Natural killer cell (primary cell): Measurements from ENCODE around the gene KRT27. TPM values are rescaled to one million over a fixed set of nuclear protein-coding genes. Genes with fewer than 3 reads are reported as not detected.

ENCODE experiments used
- ATAC-seq, 3 donors: fragments of 150-1000 bp in 2 of 3; fragments of 200-7000 bp in 1 of 3; cut with Tn5 transposase; 1 replicate in 1 of 3; 2 replicates in 2 of 3; pipeline ENCODE4 v1.10.0; 2021; ENCODE audit warnings: mild to moderate bottlenecking in 2 of 3, moderate library complexity in 2 of 3
- DNase-seq, 2 donors: peaks; one replicate each; pipeline versions ENCODE4 v3.0.0 to v3.0.0-alpha.2; 2013 to 2021; ENCODE audit warnings: mixed read lengths in 1 of 2
- H3K27ac ChIP-seq: one replicate; pipeline ENCODE4 v1.5.1; 2013; ENCODE audit warnings: mild to moderate bottlenecking, low read length
- H3K27me3 ChIP-seq: one replicate; pipeline ENCODE4 v1.6.1; 2013; ENCODE audit warnings: low read length; ENCODE audit not compliant: control insufficient read depth, insufficient read depth
- H3K36me3 ChIP-seq: one replicate; pipeline ENCODE4 v1.6.1; 2013; ENCODE audit warnings: low read length; ENCODE audit not compliant: control insufficient read depth, insufficient read depth
- H3K4me1 ChIP-seq: one replicate; pipeline ENCODE4 v1.6.1; 2013; ENCODE audit warnings: low read length; ENCODE audit not compliant: control insufficient read depth, insufficient read depth
- H3K4me3 ChIP-seq: one replicate; pipeline ENCODE4 v1.5.1; 2013; ENCODE audit warnings: low read length
- H3K9me3 ChIP-seq: one replicate; pipeline ENCODE4 v1.6.1; 2013; ENCODE audit warnings: low read length; ENCODE audit not compliant: control insufficient read depth, insufficient read depth
- H3K27ac Mint-ChIP-seq, 2 donors: one replicate each; pipeline ENCODE4 v1.8.0; 2022; ENCODE audit warnings: mild to moderate bottlenecking in 2 of 2, mixed read lengths in 2 of 2, moderate library complexity in 1 of 2
- H3K27me3 Mint-ChIP-seq, 2 donors: one replicate each; pipeline ENCODE4 v1.8.0; 2022; ENCODE audit warnings: low read depth in 2 of 2, mixed read lengths in 2 of 2
- H3K36me3 Mint-ChIP-seq: one replicate; pipeline ENCODE4 v1.8.0; 2022; ENCODE audit warnings: mixed read lengths
- H3K4me1 Mint-ChIP-seq, 2 donors: one replicate each; pipeline ENCODE4 v1.8.0; 2022; ENCODE audit warnings: mixed read lengths in 2 of 2
- H3K4me3 Mint-ChIP-seq: one replicate; pipeline ENCODE4 v1.8.0; 2022; ENCODE audit warnings: mild to moderate bottlenecking, moderate library complexity, mixed read lengths
- H3K9me3 Mint-ChIP-seq, 2 donors: one replicate each; pipeline ENCODE4 v1.8.0; 2022; ENCODE audit warnings: mixed read lengths in 2 of 2
- WGBS: methylation state at CpG from one replicate; pipeline ENCODE4 v1.1.7; 2013; ENCODE audit warnings: missing lambda C conversion rate; ENCODE audit not compliant: insufficient coverage; 5-methylcytosine and 5-hydroxymethylcytosine counted together
- intact Hi-C: fragments of 100-400 bp; cut with micrococcal nuclease; formaldehyde crosslinking; loops from one replicate; pipeline ENCODE4 v1.14.2; 2022
- total RNA-seq, 4 donors: library from RNA; stranded (reverse); fragments of 120-200 nt in 1 of 4; gene quantifications; one replicate each; pipeline versions ENCODE4 v1.2.3 to v1.2.4, GENCODE V29; 2013 to 2022
- TF ChIP-seq, protein P1 (sequence below): fragments of 200-600 bp; IDR thresholded peaks from one replicate; pipeline ENCODE4 v1.8.0; 2022; ENCODE audit warnings: antibody characterized with exemption

The KRT27 gene, protein sequence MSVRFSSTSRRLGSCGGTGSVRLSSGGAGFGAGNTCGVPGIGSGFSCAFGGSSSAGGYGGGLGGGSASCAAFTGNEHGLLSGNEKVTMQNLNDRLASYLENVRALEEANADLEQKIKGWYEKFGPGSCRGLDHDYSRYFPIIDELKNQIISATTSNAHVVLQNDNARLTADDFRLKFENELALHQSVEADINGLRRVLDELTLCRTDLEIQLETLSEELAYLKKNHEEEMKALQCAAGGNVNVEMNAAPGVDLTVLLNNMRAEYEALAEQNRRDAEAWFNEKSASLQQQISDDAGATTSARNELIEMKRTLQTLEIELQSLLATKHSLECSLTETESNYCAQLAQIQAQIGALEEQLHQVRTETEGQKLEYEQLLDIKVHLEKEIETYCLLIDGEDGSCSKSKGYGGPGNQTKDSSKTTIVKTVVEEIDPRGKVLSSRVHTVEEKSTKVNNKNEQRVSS
- not detected for total RNA-seq
- not detected for total RNA-seq (2013)

DNA sequence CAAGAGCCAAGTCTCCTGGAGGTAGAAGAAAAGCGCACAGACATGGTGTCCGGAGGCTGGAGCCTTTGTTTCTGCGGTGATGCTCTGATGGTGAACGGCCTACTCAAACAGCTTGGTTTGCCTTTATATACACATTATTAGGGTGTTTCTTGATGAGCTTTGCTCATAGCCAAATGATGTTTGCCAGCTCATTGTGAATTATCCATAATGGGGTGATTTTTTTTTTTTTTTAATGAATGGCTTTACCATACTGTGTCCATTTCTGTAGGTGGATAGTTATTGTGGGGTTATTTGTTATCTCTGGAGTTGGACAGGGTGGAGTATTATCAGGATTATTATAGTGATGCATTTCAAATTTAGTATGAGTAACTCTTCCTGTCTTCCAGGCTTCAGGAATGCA, at the start of gene KRT27:
TSS of gene KRT27 (minus strand) at position 101 of the 400 bp plus-strand sequence. CDS start at position 44, 57 bp downstream.
- H3K27me3 ChIP-seq = peaks cover 19% of the 10 kb centered on the region
- H3K4me3 ChIP-seq = no peak within 1 kb of the TSS
- Mint-ChIP-seq H3K27ac (no peak within 1 kb of the TSS), H3K4me1 (no peaks in the 10 kb centered on the region), H3K9me3 (no peaks in the 10 kb centered on the region), H3K36me3 (no peaks in the 10 kb centered on the region), H3K27me3 (peaks cover 31 to 62% of the 10 kb centered on the region in 2 donors), H3K4me3 (no peak within 1 kb of the TSS)
- peaks cover 5% of the 10 kb centered on the region for H3K4me1 ChIP-seq
- intact Hi-C loops = no loop called here
- H3K36me3 ChIP-seq = no peaks in the 10 kb centered on the region
- H3K9me3 ChIP-seq = no peaks in the 10 kb centered on the region
- no peak for DNase-seq
- no peak for ATAC-seq
- TF ChIP-seq, protein P1, sequence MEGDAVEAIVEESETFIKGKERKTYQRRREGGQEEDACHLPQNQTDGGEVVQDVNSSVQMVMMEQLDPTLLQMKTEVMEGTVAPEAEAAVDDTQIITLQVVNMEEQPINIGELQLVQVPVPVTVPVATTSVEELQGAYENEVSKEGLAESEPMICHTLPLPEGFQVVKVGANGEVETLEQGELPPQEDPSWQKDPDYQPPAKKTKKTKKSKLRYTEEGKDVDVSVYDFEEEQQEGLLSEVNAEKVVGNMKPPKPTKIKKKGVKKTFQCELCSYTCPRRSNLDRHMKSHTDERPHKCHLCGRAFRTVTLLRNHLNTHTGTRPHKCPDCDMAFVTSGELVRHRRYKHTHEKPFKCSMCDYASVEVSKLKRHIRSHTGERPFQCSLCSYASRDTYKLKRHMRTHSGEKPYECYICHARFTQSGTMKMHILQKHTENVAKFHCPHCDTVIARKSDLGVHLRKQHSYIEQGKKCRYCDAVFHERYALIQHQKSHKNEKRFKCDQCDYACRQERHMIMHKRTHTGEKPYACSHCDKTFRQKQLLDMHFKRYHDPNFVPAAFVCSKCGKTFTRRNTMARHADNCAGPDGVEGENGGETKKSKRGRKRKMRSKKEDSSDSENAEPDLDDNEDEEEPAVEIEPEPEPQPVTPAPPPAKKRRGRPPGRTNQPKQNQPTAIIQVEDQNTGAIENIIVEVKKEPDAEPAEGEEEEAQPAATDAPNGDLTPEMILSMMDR = no peak
- WGBS = 92% methylated on average over 4 of the region's 4 CpGs
- H3K27ac ChIP-seq = no peak within 1 kb of the TSS

DNA sequence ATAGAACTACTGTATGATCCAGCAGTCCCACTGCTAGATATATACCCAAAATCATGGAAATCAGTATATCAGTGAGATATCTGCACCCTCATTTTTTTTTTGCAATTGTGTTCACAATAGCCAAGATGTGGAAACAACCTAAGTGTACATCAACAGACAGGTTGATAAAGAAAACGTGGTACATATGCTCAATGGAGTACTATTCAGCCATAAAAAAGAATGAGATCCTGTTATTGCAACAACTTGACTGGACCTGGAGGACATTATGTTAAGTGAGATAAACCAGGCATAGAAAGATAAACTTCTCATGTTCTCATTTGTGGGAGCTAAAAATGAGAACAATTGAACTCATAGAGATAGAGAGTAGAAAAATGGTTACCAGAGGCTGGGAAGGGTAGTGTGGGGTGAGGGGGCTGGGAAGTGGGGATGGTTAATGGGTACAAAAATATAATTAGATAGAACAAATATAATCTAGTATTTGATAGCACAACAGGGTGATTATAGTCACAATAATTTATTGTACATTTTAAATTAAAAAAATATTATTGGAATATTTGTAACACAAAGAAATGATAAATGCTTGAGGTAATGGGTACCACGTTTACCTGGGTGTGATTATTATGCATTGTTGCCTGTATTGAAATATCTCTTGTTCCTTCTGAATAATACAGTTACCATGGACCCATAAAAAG, 47.9 kb upstream of the KRT27 start:
- Histone ChIP-seq H3K4me1 (no peaks in the 10 kb centered on the region), H3K36me3 (no peaks in the 10 kb centered on the region), H3K9me3 (no peaks in the 10 kb centered on the region), H3K4me3 (no peak overlapping the region), H3K27ac (no peak overlapping the region), H3K27me3 (peaks cover 5% of the 10 kb centered on the region)
- Mint-ChIP-seq H3K4me1 (no peaks in the 10 kb centered on the region), H3K27me3 (peaks cover 15 to 40% of the 10 kb centered on the region in 2 donors), H3K27ac (no peak overlapping the region), H3K36me3 (no peaks in the 10 kb centered on the region), H3K9me3 (peaks cover 0 to 2% of the 10 kb centered on the region in 2 donors), H3K4me3 (no peak overlapping the region)
- intact Hi-C loops = no loop called here
- ATAC-seq (no peak), DNase-seq (no peak)
- TF ChIP-seq, protein P1 = no peak
- WGBS = 100% methylated on average over 1 of the region's 2 CpGs

DNA sequence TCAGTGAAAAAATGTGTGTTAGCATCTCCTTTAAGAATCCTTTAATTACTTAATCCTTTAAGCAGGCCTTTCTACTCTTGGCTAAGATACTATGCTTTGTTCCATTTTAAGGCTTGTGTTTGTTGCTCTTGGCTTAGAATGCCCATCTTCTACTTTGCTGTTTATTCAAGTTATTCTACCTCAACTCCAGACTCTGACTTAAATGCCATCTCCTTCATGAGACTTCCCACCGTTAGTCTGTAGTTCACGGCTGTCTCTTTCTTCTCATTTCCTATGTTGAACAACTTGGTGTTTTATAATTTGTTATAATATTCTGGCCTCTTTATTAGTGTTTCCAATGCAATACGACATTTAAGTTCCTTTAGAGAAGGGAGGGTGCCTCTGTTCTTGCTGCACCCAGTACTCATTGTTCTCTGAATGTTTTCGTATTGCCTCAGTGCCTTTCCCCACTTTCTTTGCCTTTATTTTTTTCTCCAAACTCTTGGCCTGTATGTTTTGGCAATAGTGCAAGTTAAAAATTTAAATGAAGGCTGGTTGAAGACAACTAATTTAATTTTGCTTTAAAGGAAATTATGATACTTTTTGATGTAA, 46.2 kb upstream of the KRT27 start:
- H3K9me3 ChIP-seq = no peaks in the 10 kb centered on the region
- H3K27me3 ChIP-seq = peaks cover 5% of the 10 kb centered on the region
- ATAC-seq = no peak
- no peak overlapping the region for H3K4me3 ChIP-seq
- TF ChIP-seq, protein P1 = no peak
- H3K4me3 Mint-ChIP-seq = no peak overlapping the region
- WGBS = 97% methylated on average over 3 of the region's 4 CpGs
- H3K27me3 Mint-ChIP-seq = peaks cover 19 to 55% of the 10 kb centered on the region in 2 donors
- no peak for DNase-seq
- no peak overlapping the region for H3K27ac ChIP-seq
- H3K4me1 Mint-ChIP-seq = peaks cover 0 to 4% of the 10 kb centered on the region in 2 donors
- H3K4me1 ChIP-seq = no peaks in the 10 kb centered on the region
- H3K36me3 ChIP-seq = no peaks in the 10 kb centered on the region
- intact Hi-C loops = no loop called here
- H3K27ac Mint-ChIP-seq = no peak overlapping the region
- H3K36me3 Mint-ChIP-seq = no peaks in the 10 kb centered on the region
- H3K9me3 Mint-ChIP-seq = peaks cover 0 to 2% of the 10 kb centered on the region in 2 donors
